OCI-LY7 (cell line): Measurements from ENCODE around the gene APBA3. TPM values are rescaled to one million over a fixed set of nuclear protein-coding genes. Genes with fewer than 3 reads are reported as not detected.

Experiments used
- BruUV-seq: library from RNA; stranded (reverse); fragments of 400-500 nt; replicated peaks from 2 replicates; lab custom pipeline; 2021; lab: Mats Ljungman, UMichigan
- CTCF ChIA-PET: fragments of 300-600 bp; sonication (Branson Sonifier 250); formaldehyde crosslinking; loops from one replicate; lab custom pipeline; 2022; ENCODE audit warnings: antibody characterized with exemption; ENCODE audit not compliant: unreplicated experiment; lab: Charles Lee
- POLR2A ChIA-PET: fragments of 300-600 bp; sonication (Branson Sonifier 250); formaldehyde crosslinking; loops from one replicate; lab custom pipeline; 2022; ENCODE audit warnings: antibody characterized with exemption; lab: Charles Lee
- DNase-seq: peaks from one replicate; pipeline ENCODE4 v3.0.0-alpha.2; 2015; ENCODE audit warnings: low spot score
- H2AFZ ChIP-seq: fragments of 200-600 bp; sonication (generic), shearing (Covaris generic); 2 replicates; pipeline ENCODE4 v1.6.1; 2014; ENCODE audit warnings: mild to moderate bottlenecking, antibody characterized with exemption, low read length, moderate library complexity
- H3K27ac ChIP-seq: fragments of 200-600 bp; sonication (generic); 2 replicates; pipeline ENCODE4 v1.5.1; 2014; ENCODE audit warnings: mixed run types, low read depth, mild to moderate bottlenecking, moderate library complexity, low read length, inconsistent platforms; ENCODE audit not compliant: poor library complexity, severe bottlenecking
- H3K36me3 ChIP-seq: fragments of 200-600 bp; sonication (generic); 2 replicates; pipeline ENCODE4 v1.6.1; 2014; ENCODE audit warnings: mild to moderate bottlenecking, antibody characterized with exemption, low read length, moderate library complexity, mixed read lengths; ENCODE audit not compliant: insufficient read depth
- H3K4me1 ChIP-seq: fragments of 200-600 bp; sonication (generic); 2 replicates; pipeline ENCODE4 v1.5.1; 2014; ENCODE audit warnings: mild to moderate bottlenecking, low read length; ENCODE audit not compliant: insufficient read depth, poor library complexity, severe bottlenecking
- H3K4me2 ChIP-seq: fragments of 200-600 bp; sonication (generic); 2 replicates; pipeline ENCODE4 v1.6.1; 2014; ENCODE audit warnings: mild to moderate bottlenecking, low read length
- H3K4me3 ChIP-seq: fragments of 200-600 bp; sonication (generic); 2 replicates; pipeline ENCODE4 v1.5.1; 2014; ENCODE audit warnings: mild to moderate bottlenecking, low read depth, low read length; ENCODE audit not compliant: poor library complexity, severe bottlenecking
- H3K79me2 ChIP-seq: fragments of 200-600 bp; sonication (generic); 2 replicates; pipeline ENCODE4 v1.6.1; 2016; ENCODE audit warnings: low read depth, mild to moderate bottlenecking, low read length, moderate library complexity, mixed read lengths; ENCODE audit not compliant: insufficient read depth
- H3K9me2 ChIP-seq: fragments of 200-600 bp; sonication (generic); 2 replicates; pipeline ENCODE4 v1.6.1; 2016; ENCODE audit warnings: mild to moderate bottlenecking, low read length, mixed read lengths; ENCODE audit not compliant: insufficient read depth
- H3K9me3 ChIP-seq: fragments of 200-600 bp; sonication (generic); 2 replicates; pipeline ENCODE4 v1.6.1; 2014; ENCODE audit warnings: mild to moderate bottlenecking, mixed run types, low read length, mixed read lengths
- H4K20me1 ChIP-seq: fragments of 200-600 bp; sonication (generic); 2 replicates; pipeline ENCODE4 v1.6.1; 2014; ENCODE audit warnings: mild to moderate bottlenecking, antibody characterized with exemption, low read length, moderate library complexity, mixed read lengths; ENCODE audit not compliant: insufficient read depth
- CTCF ChIP-seq: fragments of 200-600 bp; sonication (generic); conservative IDR thresholded peaks from 2 replicates; pipeline ENCODE4 v1.5.1; 2014; ENCODE audit warnings: mild to moderate bottlenecking, antibody characterized with exemption, low read length, moderate library complexity, mixed read lengths
- EZH2phosphoT487 ChIP-seq: fragments of 200-600 bp; sonication (generic); IDR thresholded peaks from 2 replicates; pipeline ENCODE4 v1.6.1; 2018; ENCODE audit warnings: low read depth, borderline replicate concordance, mild to moderate bottlenecking, mixed run types, antibody characterized with exemption, low read length, moderate library complexity, mixed read lengths
- intact Hi-C: fragments of 100-400 bp; cut with micrococcal nuclease; formaldehyde crosslinking; loops from one replicate; pipeline ENCODE4 v1.10.0; 2022; ENCODE audit not compliant: unreplicated experiment
- total RNA-seq, 2 experiments: library from RNA; depleted of rRNA in 1 of 2; stranded (reverse); fragments of >200 nt in 1 of 2; shearing (Covaris generic) in 1 of 2; gene quantifications; 2 replicates each; pipeline ENCODE4 v1.2.3, GENCODE V29; 2014 to 2022

Gene APBA3
- total RNA-seq, 2 experiments from 2014 or later = 28.7 to 34.7 TPM

DNA sequence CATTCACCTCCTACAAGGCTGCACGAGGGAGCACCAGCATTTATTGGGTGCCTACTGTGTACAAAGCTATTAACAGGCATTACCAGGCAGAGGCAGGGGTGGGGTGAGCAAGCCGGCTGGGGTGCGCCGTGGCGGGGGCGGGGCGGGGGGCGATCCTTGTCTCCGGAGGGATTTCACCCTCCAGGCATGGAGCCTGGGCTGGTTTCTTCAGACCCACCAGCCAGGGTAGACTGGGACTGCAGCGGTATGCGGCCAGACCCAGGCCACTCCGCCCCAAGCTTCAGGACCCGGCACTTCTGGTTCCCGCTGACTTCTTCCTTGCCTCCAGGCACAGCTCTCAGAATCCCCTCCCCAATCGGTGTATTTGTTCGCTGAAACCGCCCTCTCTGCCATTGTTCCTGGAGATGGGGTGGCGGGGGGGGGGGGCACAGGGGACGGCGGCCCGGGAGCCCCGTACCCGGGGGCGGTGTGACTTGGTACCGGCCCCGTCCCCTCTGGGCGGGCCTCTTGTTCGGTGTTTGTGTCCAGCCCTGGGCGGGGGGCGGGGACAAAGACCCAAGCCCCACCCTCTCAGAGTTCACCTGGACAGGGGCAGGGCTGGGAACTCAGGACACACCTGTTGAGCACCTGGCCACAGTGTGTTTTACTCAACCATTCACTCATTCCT is 38.9 kb downstream of the APBA3 start:
- no peak for DNase-seq
- no peak overlapping the region for H3K27ac ChIP-seq
- intact Hi-C loops = no loop called here
- no peak overlapping the region for H3K4me3 ChIP-seq
- CTCF ChIA-PET = no interaction called here
- H4K20me1 ChIP-seq = no peaks in the 10 kb centered on the region
- POLR2A ChIA-PET = no interaction called here
- no peaks in the 10 kb centered on the region for H3K9me3 ChIP-seq
- no peaks in the 10 kb centered on the region for H3K9me2 ChIP-seq
- TF ChIP-seq EZH2phosphoT487 = no peak
- no peak for TF ChIP-seq CTCF
- H3K4me1 ChIP-seq = no peaks in the 10 kb centered on the region
- no peak overlapping the region for H2AFZ ChIP-seq
- no TSS peak for BruUV-seq
- no peaks in the 10 kb centered on the region for H3K36me3 ChIP-seq
- no peak overlapping the region for H3K4me2 ChIP-seq
- no peaks in the 10 kb centered on the region for H3K79me2 ChIP-seq

DNA sequence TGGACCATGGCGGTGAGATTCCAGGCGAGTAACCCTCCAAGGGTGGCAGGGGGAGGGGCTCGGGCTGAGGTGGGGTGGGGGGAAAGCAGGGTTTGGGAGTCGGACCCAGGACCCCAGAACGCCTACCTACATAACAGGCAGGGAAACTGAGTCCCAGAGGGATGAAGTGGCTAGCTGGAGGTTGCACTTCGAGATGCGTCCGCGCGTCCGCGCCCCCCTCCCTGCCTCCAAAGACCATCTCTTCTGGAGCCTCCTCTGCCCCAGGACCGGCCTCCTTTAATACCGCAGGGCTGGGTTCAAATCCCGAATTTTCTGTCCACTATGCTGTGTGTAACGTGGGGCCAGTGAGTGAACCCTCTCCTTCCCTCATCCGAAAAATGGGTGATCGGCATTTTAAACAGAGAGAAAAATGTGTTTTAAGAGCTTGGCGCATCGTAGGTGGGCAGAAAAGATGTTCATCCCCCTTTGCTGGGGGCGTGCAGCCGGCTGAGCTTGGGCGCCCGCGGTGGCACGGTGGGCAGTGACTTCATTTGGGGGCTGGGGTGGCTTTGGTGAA is 39.5 kb downstream of the APBA3 start:
- Histone ChIP-seq H3K9me2 (no peaks in the 10 kb centered on the region), H3K4me3 (no peak overlapping the region), H3K4me1 (no peaks in the 10 kb centered on the region), H3K27ac (no peak overlapping the region), H3K4me2 (peak overlapping the region; percentile 39; the same call in 1 of the 2 replicates), H4K20me1 (no peaks in the 10 kb centered on the region), H3K79me2 (no peaks in the 10 kb centered on the region), H3K9me3 (no peaks in the 10 kb centered on the region), H3K36me3 (no peaks in the 10 kb centered on the region), H2AFZ (no peak overlapping the region)
- DNase-seq = no peak
- CTCF ChIA-PET = no interaction called here
- intact Hi-C loops = no loop called here
- POLR2A ChIA-PET = no interaction called here
- no peak for TF ChIP-seq CTCF
- no peak for TF ChIP-seq EZH2phosphoT487
- no TSS peak for BruUV-seq
